ENCODE results near the gene IPO8. TPM values are rescaled to one million over a fixed set of nuclear protein-coding genes. Genes with fewer than 3 reads are reported as not detected.
A peak's percentile ranks its signal among the peaks of the same experiment; 100 is the strongest.

IPO8 gene
- total RNA-seq, 1 donor from 2014 or later: 18.7 TPM

DNA sequence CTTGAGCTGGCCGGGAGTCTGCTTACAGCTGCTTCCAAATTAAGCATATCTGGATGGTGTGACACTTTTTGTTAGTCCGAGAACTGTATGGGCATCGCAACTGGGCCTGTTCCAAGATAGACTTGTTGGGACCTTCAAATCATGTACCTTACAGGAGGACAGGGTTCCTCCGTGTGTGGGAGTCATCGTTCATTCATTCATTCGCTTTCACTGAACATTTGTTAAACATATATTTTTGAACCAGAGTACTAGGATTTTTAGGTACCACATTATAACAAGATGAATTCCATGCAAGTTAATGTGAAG, 387 bp upstream of the IPO8 start:
- H3K36me3 ChIP-seq (ENCODE audit: control insufficient read depth, insufficient read depth, low read length): no peaks in the 10 kb centered on the region
- DNase-seq (ENCODE audit: low read depth): no peak
- TF ChIP-seq CTCF (IDR thresholded peaks at IDR 0.05; ENCODE audit: insufficient read depth, low read length, severe bottlenecking): no peak
- peak overlapping the region; percentile 97 for H3K4me3 ChIP-seq (ENCODE audit: low read depth, low read length)
- FAIRE-seq: no peak
- H3K27me3 ChIP-seq (ENCODE audit: control insufficient read depth, insufficient read depth, low read length): no peaks in the 10 kb centered on the region

DNA sequence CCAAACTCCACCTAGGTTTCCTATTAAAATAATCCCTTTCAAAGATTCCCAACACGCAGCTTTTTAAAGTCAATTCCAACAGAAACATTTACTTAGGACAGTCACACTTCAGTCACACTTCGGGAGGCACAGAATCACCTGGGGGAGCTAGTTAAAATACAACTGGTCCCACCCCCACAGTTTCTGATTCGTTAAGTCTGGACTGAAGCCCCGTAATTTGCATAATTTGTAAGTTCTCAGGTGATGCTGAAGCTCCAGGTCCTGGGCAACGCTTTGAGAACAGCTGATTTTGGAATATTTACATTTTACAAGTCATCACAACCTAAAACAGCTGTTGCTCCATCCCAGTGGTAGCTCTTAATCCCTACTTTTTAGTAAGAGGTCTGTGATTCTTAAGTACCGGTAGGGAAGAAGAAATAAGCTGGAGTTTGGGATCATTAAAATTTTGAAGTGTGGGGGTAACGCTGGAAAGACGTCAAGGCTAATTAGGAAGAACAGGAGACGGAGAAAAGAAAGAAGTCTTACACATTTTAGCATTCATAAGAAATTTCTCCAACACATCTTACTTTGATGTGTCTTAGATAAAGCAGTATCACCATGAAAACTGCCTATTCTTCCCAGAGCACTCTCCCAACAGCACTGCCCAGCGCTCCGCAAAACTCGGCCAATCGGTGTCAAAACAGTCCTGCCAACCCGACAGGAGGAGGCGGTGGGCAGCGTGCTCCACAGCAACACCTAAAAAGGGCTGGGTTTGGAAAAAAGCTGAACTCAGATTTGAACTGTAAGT, 1.1 kb downstream of the IPO8 start:
- TF ChIP-seq CTCF (IDR thresholded peaks at IDR 0.05; ENCODE audit: insufficient read depth, low read length, severe bottlenecking): no peak
- FAIRE-seq (no peak), DNase-seq (ENCODE audit: low read depth) (peak; percentile 46)
- Histone ChIP-seq H3K4me3 (ENCODE audit: low read depth, low read length) (peak overlapping the region; percentile 97), H3K27me3 (ENCODE audit: control insufficient read depth, insufficient read depth, low read length) (no peaks in the 10 kb centered on the region), H3K36me3 (ENCODE audit: control insufficient read depth, insufficient read depth, low read length) (no peaks in the 10 kb centered on the region)

GRCh38 chr12:30692470-30692869, 3.2 kb downstream of the IPO8 start:
- FAIRE-seq (no peak), DNase-seq (ENCODE audit: low read depth) (no peak)
- Histone ChIP-seq H3K4me3 (ENCODE audit: low read depth, low read length) (no peak overlapping the region), H3K36me3 (ENCODE audit: control insufficient read depth, insufficient read depth, low read length) (no peaks in the 10 kb centered on the region), H3K27me3 (ENCODE audit: control insufficient read depth, insufficient read depth, low read length) (no peaks in the 10 kb centered on the region)
- no peak for TF ChIP-seq CTCF (IDR thresholded peaks at IDR 0.05; ENCODE audit: insufficient read depth, low read length, severe bottlenecking)

GRCh38 chr12:30691122-30691879, 4.4 kb downstream of the IPO8 start:
- Histone ChIP-seq H3K27me3 (ENCODE audit: control insufficient read depth, insufficient read depth, low read length) (no peaks in the 10 kb centered on the region), H3K4me3 (ENCODE audit: low read depth, low read length) (no peak overlapping the region), H3K36me3 (ENCODE audit: control insufficient read depth, insufficient read depth, low read length) (no peaks in the 10 kb centered on the region)
- FAIRE-seq (peak; percentile 88), DNase-seq (ENCODE audit: low read depth) (peak; percentile 81)
- TF ChIP-seq CTCF (IDR thresholded peaks at IDR 0.05; ENCODE audit: insufficient read depth, low read length, severe bottlenecking): peak; percentile 16

GRCh38 chr12:30687265-30687986, 8.2 kb downstream of the IPO8 start:
- H3K36me3 ChIP-seq (ENCODE audit: control insufficient read depth, insufficient read depth, low read length): no peaks in the 10 kb centered on the region
- no peak for DNase-seq (ENCODE audit: low read depth)
- H3K27me3 ChIP-seq (ENCODE audit: control insufficient read depth, insufficient read depth, low read length): no peaks in the 10 kb centered on the region
- no peak for FAIRE-seq
- no peak overlapping the region for H3K4me3 ChIP-seq (ENCODE audit: low read depth, low read length)
- no peak for TF ChIP-seq CTCF (IDR thresholded peaks at IDR 0.05; ENCODE audit: insufficient read depth, low read length, severe bottlenecking)

Measured in bronchial epithelial cell (primary cell).